Measurements from ENCODE around the gene TAS2R40.

DNA sequence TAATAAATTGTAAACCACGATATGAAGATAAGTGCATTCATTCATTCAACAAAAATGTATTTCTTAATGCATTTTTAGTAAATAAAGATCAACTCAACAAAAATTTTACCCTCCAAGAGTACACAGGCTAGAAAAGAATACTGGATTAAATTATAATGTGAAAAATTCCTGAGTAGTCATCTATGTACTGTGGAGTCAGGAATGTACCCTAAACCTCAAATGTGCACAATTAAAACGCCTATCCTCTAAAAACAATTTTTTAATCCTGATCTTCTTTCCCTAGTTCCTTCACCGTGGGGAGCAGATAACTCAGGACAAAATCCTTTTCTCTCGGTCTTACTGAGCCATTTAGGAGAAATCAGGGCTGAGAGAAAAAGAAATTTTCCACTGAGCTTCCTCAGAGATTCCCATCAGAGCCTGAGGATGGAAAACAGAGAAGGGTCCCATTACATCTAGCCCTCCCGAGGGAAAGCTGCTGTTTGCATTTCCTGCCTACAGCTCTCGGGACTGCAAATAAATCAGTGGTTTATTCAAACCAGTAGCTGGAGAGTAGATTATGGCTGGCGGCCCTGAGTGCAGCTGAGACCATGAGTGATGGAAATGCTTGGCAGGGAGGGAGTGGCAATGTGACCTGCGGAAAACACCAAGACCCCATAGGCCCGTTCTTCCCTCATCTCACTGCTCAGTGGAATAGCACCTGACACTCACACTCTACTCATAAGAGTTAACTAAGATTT, 7.4 kb downstream of the TAS2R40 start:
- TF ChIP-seq, protein P1, sequence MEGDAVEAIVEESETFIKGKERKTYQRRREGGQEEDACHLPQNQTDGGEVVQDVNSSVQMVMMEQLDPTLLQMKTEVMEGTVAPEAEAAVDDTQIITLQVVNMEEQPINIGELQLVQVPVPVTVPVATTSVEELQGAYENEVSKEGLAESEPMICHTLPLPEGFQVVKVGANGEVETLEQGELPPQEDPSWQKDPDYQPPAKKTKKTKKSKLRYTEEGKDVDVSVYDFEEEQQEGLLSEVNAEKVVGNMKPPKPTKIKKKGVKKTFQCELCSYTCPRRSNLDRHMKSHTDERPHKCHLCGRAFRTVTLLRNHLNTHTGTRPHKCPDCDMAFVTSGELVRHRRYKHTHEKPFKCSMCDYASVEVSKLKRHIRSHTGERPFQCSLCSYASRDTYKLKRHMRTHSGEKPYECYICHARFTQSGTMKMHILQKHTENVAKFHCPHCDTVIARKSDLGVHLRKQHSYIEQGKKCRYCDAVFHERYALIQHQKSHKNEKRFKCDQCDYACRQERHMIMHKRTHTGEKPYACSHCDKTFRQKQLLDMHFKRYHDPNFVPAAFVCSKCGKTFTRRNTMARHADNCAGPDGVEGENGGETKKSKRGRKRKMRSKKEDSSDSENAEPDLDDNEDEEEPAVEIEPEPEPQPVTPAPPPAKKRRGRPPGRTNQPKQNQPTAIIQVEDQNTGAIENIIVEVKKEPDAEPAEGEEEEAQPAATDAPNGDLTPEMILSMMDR (conservative IDR thresholded peaks at IDR 0.05 in 1 of 2, IDR thresholded peaks at IDR 0.05 in 1 of 2; ENCODE audit: extremely low read depth in 1 of 2, insufficient read depth in 1 of 2, low read depth in 1 of 2, low read length in 2 of 2): no peak
- TF ChIP-seq EZH2 (IDR thresholded peaks at IDR 0.05; ENCODE audit: borderline replicate concordance, low read length): no peak
